AG04449 (cell line): ENCODE measurements around the gene IGFL2.

Source experiments
- CTCF ChIA-PET: fragments of 350-600 bp; formaldehyde crosslinking; extraction: SDS; loops from one replicate; lab custom pipeline; 2021; ENCODE audit warnings: antibody characterized with exemption; lab: Yijun Ruan, JAX
- POLR2A ChIA-PET: fragments of 400-600, 350-600 bp; formaldehyde crosslinking; extraction: SDS; loops from one replicate; lab custom pipeline; 2020; ENCODE audit warnings: antibody characterized with exemption, inconsistent platforms; lab: Yijun Ruan, JAX
- DNase-seq: peaks from one replicate; pipeline ENCODE4 v3.0.0-alpha.2; 2010; ENCODE audit warnings: low read depth, low spot score
- H3K4me3 ChIP-seq: 2 replicates; pipeline ENCODE4 v1.5.1; 2011; ENCODE audit warnings: low read depth, mild to moderate bottlenecking, control low read depth, low read length
- TF ChIP-seq, protein P1 (sequence below): IDR thresholded peaks from one replicate; pipeline ENCODE4 v1.5.1; 2011; ENCODE audit warnings: mild to moderate bottlenecking, moderate library complexity, low read length, control low read depth, inconsistent platforms; ENCODE audit not compliant: insufficient read depth; ENCODE audit errors: missing control alignments

IGFL2 gene

DNA sequence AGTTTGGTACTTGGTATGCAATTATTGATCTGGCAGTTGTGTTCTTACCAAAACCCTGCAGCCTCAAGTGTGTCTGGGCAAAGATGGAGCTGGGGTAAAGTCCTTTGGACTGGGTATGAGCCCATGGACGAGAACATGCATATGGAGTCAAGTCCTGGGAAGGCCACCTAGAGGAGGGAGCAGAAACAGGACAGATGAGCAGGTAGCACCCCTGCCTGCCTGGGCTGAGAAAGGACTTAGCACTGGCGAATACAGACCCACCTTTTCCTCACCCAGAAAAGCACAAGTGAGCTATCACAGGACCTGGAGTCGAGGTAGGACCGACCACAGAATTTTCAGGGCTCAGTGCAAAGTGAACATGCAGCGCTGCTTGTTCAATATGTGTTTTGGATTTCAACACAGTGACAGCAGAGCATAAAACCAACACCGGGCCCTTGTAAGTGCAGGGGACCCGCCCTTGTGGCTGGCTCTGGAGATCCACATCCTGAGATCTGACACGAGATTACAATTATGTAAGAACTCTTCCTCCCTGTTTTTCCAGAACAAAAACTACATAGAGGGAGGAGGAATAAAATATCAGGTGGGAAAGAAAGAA, 25.9 kb downstream of the IGFL2 start:
- TF ChIP-seq, protein P1, sequence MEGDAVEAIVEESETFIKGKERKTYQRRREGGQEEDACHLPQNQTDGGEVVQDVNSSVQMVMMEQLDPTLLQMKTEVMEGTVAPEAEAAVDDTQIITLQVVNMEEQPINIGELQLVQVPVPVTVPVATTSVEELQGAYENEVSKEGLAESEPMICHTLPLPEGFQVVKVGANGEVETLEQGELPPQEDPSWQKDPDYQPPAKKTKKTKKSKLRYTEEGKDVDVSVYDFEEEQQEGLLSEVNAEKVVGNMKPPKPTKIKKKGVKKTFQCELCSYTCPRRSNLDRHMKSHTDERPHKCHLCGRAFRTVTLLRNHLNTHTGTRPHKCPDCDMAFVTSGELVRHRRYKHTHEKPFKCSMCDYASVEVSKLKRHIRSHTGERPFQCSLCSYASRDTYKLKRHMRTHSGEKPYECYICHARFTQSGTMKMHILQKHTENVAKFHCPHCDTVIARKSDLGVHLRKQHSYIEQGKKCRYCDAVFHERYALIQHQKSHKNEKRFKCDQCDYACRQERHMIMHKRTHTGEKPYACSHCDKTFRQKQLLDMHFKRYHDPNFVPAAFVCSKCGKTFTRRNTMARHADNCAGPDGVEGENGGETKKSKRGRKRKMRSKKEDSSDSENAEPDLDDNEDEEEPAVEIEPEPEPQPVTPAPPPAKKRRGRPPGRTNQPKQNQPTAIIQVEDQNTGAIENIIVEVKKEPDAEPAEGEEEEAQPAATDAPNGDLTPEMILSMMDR: no peak
- ChIA-PET CTCF (interaction anchor here (1.1 to 1.8 kb wide), 4 partner anchors 15 to 92 kb away, joined by 3 to 4 read pairs (median 4); no protein-coding TSS in a partner anchor), POLR2A (no interaction called here)
- no peak overlapping the region for H3K4me3 ChIP-seq
- no peak for DNase-seq

DNA sequence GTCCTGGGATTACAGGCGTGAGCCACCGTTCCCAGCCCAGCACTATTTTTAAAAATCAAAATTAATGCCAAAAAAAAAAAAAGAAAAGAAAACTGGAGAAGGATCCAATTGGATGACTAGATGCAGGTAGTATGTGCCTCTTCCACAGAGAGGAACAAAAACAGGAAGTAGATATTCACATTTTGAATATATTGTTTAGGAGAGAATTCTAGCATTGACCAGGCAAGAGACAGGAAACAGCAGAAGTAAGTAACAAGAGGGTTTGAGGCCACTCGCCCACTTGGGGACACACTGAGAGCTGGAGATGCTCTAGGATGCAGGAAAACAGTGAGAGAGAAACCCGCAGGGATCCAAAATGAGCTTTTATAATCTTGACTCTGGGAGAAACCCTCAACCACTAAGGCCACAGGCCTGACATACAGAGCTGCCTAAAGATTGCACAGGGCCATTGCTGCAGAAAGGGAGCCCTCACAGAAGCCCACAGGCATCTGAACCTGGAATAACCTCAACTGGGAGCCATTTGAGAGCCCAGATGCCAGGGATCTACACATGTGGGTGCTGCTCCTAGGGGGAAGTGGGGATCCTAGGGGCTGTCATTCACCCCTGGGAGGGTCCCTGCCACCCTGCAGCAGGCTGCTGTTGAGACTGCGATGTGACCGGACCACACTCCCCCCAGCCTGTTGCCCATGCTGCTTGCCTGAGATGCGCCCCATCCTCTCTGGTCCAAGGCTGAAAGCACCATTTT, 28.2 kb downstream of the IGFL2 start:
- CTCF ChIA-PET: interaction anchor here (1.0 kb wide), 1 partner anchor 99 kb away, joined by 3 read pairs; no protein-coding TSS in a partner anchor
- TF ChIP-seq, protein P1: no peak
- H3K4me3 ChIP-seq: no peak overlapping the region
- no peak for DNase-seq
- POLR2A ChIA-PET: no interaction called here

DNA sequence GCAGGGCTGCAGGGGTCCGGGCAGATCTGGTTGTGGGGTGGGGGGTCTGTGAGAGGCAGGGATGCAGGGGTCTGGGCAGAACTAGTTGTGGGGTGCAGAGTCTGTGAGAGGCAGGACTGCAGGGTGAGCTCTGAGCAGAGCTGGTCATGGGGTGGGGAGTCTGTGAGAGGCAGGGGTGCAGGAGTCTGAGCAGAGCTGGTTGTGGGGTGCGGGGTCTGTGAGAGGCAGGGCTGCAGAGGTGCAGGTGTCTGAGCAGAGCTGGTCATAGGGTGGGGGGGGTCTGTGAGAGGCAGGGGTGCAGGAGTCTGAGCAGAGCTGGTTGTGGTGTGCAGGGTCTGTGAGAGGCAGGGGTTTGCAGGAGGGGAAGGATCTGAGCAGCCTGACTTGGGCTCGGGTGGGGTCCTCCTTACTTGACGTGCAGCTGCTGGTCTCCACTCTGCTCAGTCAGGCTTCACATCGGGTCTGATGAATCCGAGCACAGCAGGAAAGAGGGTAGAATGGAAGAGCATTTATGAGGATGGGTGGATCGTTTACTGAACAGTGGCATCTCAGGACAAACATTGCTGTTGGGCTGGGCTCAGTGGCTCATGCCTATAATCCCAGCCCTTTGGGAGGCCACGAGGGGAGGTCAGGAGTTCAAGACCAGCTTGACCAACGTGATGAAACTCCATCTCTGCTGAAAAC, 31.2 kb downstream of the IGFL2 start:
- CTCF ChIA-PET: no interaction called here
- H3K4me3 ChIP-seq: no peak overlapping the region
- no peak for DNase-seq
- TF ChIP-seq, protein P1: no peak
- POLR2A ChIA-PET: no interaction called here

DNA sequence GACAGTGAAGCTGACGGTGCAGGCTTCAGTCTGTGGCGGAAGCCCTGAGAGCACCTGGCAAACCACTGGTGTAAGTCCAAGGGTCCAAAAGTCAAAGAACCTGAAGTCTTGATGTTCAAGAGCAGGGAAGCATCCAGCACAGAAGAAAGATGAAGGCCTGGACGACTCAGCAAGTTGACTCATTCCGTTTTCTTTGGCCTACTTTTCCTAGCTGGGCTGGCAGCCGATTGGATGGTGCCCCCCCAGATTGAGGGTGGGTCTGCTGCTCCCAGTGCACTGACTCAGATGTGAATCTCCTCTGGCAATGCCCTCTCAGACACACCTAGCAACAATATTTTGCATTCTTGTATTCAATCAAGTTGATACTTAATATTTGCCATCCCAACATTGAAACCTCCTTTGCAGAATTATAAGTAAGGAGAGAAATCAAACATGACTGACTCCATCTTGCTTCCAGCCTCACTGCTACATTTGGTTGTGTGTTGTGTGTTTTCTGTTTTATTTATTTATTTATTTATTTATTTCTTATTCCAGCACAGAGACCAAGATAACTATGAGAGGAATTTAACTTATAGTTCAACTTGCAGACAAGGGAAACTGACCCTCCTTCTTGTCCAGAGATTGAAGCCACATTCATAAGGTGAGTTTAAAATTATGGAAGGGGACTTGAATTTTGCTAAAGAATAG, 32.8 kb downstream of the IGFL2 start:
- no peak overlapping the region for H3K4me3 ChIP-seq
- no peak for DNase-seq
- TF ChIP-seq, protein P1: no peak
- POLR2A ChIA-PET: no interaction called here
- CTCF ChIA-PET: interaction anchor here (1.9 kb wide), 1 partner anchor 99 kb away, joined by 5 read pairs; no protein-coding TSS in a partner anchor

DNA sequence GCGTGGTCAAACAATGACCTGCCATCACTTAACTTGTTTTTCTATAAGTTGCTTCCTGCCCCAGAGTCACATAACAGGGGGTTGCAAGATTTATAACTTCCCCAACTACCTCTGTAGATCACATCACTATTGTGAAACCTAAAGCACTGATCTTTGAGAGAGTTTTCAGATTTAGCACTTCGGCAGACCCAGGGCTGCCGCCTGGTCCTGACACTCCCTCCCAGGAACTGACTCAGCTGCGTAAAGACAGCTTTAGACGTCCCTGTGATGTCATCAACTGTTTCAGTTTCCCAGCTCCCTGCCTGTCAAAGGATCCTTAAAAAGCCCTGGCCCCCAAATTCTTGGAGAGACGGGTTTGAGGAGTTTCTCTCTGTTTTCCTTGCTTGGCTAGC, 33.3 kb downstream of the IGFL2 start:
- ChIA-PET CTCF (interaction anchor here (1.9 kb wide), 1 partner anchor 100 kb away, joined by 5 read pairs; no protein-coding TSS in a partner anchor), POLR2A (no interaction called here)
- TF ChIP-seq, protein P1: no peak
- H3K4me3 ChIP-seq: no peak overlapping the region
- DNase-seq: no peak
